ENCODE results near the gene ABL2. TPM values are rescaled to one million over a fixed set of nuclear protein-coding genes. Genes with fewer than 3 reads are reported as not detected.

The ABL2 gene
- total and polyA plus RNA-seq, 10 donors: 1.3 to 21.7 (median 16.0) TPM

DNA sequence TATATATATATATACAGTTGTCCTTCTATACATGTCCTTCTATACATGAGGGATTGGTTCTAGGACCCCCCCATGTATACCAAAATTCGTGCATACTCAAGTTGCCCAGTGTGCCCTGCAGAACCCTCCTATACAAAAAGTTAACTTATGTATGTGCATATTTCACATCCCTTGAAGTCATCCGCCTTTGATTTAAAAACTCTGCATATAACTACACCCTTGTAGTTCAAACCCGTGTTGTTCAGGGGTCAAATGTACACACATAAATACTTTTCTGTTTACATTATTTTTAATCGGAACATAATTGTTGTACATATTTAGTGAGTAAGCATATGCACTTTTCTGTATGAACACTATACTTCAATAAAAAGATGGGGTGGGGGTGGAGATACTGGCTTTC, 7.7 kb upstream of the ABL2 start:
- no peaks in the 10 kb centered on the region for H3K27me3 ChIP-seq (replicated peaks in 1 of 7)
- H3K9me3 ChIP-seq: no peaks in the 10 kb centered on the region
- no peaks in the 10 kb centered on the region for H3K4me1 ChIP-seq
- H3K36me3 ChIP-seq: no peaks in the 10 kb centered on the region
- TF ChIP-seq, protein P1, sequence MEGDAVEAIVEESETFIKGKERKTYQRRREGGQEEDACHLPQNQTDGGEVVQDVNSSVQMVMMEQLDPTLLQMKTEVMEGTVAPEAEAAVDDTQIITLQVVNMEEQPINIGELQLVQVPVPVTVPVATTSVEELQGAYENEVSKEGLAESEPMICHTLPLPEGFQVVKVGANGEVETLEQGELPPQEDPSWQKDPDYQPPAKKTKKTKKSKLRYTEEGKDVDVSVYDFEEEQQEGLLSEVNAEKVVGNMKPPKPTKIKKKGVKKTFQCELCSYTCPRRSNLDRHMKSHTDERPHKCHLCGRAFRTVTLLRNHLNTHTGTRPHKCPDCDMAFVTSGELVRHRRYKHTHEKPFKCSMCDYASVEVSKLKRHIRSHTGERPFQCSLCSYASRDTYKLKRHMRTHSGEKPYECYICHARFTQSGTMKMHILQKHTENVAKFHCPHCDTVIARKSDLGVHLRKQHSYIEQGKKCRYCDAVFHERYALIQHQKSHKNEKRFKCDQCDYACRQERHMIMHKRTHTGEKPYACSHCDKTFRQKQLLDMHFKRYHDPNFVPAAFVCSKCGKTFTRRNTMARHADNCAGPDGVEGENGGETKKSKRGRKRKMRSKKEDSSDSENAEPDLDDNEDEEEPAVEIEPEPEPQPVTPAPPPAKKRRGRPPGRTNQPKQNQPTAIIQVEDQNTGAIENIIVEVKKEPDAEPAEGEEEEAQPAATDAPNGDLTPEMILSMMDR (IDR thresholded peaks at IDR 0.05 in 8 of 11, conservative IDR thresholded peaks at IDR 0.05 in 3 of 11): no peak
- no peak for TF ChIP-seq POLR2A (IDR thresholded peaks at IDR 0.05)
- TF ChIP-seq POLR2AphosphoS5 (IDR thresholded peaks at IDR 0.05): no peak
- 82 to 94% (median 90%) methylated on average over 4 of the region's 4 CpGs for WGBS, 5 donors
- H3K4me3 ChIP-seq: no peak overlapping the region
- no peak for DNase-seq
- intact Hi-C loops (cut with DNase I; ENCODE audit: low total_unique reads): no loop called here
- no peak overlapping the region for H3K27ac ChIP-seq

DNA sequence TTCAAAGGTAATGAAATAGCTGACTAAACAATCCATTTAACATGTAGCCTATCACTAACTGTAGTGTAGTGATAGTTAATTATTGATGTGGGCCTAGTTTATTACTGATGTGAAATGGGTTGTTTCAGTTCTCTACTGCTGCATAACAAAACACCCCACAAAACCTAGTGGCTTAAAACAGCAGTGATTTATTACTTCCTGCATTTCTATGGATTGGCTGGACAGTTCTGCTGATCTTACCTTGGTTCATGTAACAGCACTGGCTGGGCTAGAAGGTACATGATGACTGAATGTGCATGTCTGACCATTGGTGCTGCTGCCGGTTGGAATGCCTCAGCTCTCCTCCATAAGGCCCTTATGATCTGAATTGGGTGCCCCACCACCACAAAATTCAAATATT, 5.4 kb upstream of the ABL2 start:
- DNase-seq: no peak
- WGBS, 5 donors: 93 to 100% (median 100%) methylated on average over 1 of the region's 1 CpG
- TF ChIP-seq POLR2AphosphoS5 (IDR thresholded peaks at IDR 0.05): no peak
- TF ChIP-seq POLR2A (IDR thresholded peaks at IDR 0.05): no peak
- TF ChIP-seq, protein P1 (IDR thresholded peaks at IDR 0.05 in 8 of 11, conservative IDR thresholded peaks at IDR 0.05 in 3 of 11): no peak
- Histone ChIP-seq H3K4me3 (no peak overlapping the region), H3K4me1 (peaks cover 0 to 7% (median 6%) of the 10 kb centered on the region in 6 donors), H3K9me3 (no peaks in the 10 kb centered on the region), H3K27me3 (replicated peaks in 1 of 7) (no peaks in the 10 kb centered on the region), H3K27ac (no peak overlapping the region), H3K36me3 (no peaks in the 10 kb centered on the region)
- intact Hi-C loops (cut with DNase I; ENCODE audit: low total_unique reads): no loop called here

DNA sequence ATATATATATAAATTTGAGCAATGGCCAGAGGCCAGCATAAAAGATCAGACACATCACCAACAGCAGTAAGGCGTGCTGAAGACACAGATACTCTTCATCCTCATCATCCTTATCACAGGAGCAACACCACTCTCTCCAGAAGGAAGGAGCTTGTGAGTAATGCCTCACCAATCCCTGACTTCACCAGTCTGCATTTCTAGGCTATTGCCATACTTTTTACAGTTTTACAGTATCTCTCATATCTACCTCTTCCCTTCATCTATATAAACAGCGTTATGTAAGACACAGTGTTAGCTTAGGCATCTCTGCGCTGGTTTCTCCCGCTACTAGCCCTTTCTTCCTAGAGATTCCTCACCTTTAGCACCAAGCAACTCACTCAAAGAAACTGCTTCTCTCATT, 2.4 kb upstream of the ABL2 start:
- no peak for DNase-seq
- no peaks in the 10 kb centered on the region for H3K9me3 ChIP-seq
- H3K36me3 ChIP-seq: no peaks in the 10 kb centered on the region
- no peak overlapping the region for H3K4me3 ChIP-seq
- intact Hi-C loops (cut with DNase I; ENCODE audit: low total_unique reads): no loop called here
- no peak overlapping the region for H3K27ac ChIP-seq
- peaks cover 6 to 28% (median 21%) of the 10 kb centered on the region in 6 donors for H3K4me1 ChIP-seq
- WGBS, 5 donors: 93 to 99% (median 96%) methylated on average over 4 of the region's 4 CpGs
- TF ChIP-seq, protein P1 (IDR thresholded peaks at IDR 0.05 in 8 of 11, conservative IDR thresholded peaks at IDR 0.05 in 3 of 11): no peak
- TF ChIP-seq POLR2A (IDR thresholded peaks at IDR 0.05) (no peak), POLR2AphosphoS5 (IDR thresholded peaks at IDR 0.05) (no peak)
- no peaks in the 10 kb centered on the region for H3K27me3 ChIP-seq (replicated peaks in 1 of 7)

DNA sequence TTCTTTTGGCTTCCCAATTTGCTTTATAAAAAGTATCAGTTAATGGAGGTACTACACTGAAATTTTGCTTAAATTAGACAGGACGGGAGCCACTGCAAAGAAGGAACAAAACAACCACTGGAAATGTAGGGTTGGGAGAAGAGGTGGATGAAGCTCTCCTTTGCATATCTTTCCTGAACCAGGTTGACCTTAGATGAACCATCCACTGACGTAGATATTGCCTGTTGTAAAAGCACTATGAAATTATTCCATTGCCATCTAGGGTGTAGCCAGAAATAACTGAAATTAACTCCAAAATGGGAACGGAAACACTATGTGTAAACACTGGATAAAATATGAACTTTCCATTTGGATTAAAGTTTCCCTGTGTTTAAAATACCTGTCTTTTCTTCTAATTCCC, 1.2 kb upstream of the ABL2 start:
- Histone ChIP-seq H3K27me3 (replicated peaks in 1 of 7) (no peaks in the 10 kb centered on the region), H3K4me1 (peaks cover 6 to 34% (median 23%) of the 10 kb centered on the region in 6 donors), H3K36me3 (no peaks in the 10 kb centered on the region), H3K27ac (peak overlapping the region in 1 of 8 donors; percentile 87), H3K9me3 (no peaks in the 10 kb centered on the region), H3K4me3 (no peak overlapping the region)
- TF ChIP-seq POLR2AphosphoS5 (IDR thresholded peaks at IDR 0.05) (no peak), POLR2A (IDR thresholded peaks at IDR 0.05) (no peak)
- TF ChIP-seq, protein P1 (IDR thresholded peaks at IDR 0.05 in 8 of 11, conservative IDR thresholded peaks at IDR 0.05 in 3 of 11): no peak
- no peak for DNase-seq
- WGBS, 5 donors: 73 to 83% (median 76%) methylated on average over 3 of the region's 3 CpGs
- intact Hi-C loops (cut with DNase I; ENCODE audit: low total_unique reads): no loop called here
